HL-60 (cell line): ENCODE measurements around the gene PTPN1.

Experiments
- CTCF ChIP-seq: IDR thresholded peaks from one replicate; pipeline ENCODE4 v1.5.1; 2011; ENCODE audit warnings: low read length, control low read depth, inconsistent platforms; ENCODE audit not compliant: insufficient read depth
- SPI1 ChIP-seq: IDR thresholded peaks from 2 replicates; pipeline ENCODE4 v1.6.1; 2012; ENCODE audit warnings: low read depth, mild to moderate bottlenecking, borderline replicate concordance

- no peak for TF ChIP-seq CTCF
- no peak for TF ChIP-seq SPI1
Measured at GRCh38 chr20:50586531-50587232, 76.5 kb downstream of the PTPN1 start.
